Activated CD8-positive, alpha-beta memory T cell treated with anti-CD3 and anti-CD28 coated beads, Interleukin-2, amount 50 U/mL, for 24 hours (primary cell): ENCODE data around the gene THEM5.

Experiments used
- DNase-seq: peaks from one replicate; pipeline ENCODE4 v3.0.0-alpha.2; 2020; ENCODE audit errors: extremely low read depth

The THEM5 gene

DNA sequence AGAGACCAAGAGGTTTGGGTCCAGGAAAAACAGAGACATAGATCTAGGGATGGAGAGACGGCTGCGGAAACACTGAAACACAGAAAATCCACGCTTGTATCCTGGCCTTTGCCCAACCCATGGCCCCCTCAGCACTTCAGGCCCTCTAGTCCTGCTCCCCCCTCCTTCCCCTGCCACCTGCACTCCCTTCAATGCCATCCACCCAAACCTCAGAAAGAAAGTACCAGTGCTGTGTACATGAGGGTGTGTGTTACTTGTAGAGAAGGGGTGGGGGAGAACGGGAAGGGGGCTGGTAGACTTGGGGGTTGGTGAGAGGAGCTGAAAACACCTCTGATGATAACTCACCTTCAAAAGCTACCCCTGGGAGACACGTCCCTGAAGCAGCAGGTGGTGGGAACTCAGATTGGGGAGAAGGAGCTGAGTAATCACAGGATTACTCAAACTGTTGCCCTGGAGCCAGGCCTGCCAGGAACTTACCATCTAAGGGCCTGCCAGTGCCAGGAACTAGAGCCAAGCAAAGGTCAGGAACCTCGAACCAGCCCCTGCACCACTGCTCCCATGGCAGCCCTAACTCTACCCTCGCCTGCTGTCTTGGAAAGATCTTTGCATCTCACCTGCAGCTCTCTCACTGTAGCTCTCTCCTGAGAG lies 33.4 kb downstream of the THEM5 start:
- DNase-seq = no peak

DNA sequence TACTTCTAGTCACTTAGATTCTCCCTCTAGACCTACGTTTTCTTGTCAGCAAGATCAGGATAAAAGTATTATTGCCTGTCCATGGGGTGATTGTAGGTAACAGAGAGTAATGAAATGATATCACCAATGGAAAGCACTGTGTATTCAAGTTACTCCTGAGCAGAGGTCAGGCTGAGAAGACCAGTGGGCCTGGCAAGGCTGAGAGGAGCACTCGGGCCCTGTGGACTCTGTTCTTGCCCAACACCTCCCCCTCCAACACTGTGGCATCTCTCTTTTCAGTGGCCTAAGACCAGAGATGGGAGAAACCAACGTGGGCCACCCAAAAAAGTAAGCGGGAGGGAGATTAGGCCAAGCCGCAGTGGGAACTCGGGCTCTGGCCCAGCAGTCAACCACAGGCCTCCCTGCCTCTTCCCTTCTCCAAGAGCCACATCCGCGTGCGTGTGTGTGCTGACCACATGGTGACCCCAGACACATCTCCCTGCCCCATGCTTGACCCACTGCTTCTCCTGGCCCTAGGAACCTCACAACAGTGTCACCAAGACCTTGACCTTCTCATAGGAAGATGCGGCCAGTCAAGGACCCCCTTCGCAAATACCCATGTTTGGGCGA lies 34.2 kb downstream of the THEM5 start:
- no peak for DNase-seq

- DNase-seq = no peak
These were observed 36.2 kb downstream of the THEM5 start for GRCh38 chr1:151817353-151817730.

- DNase-seq = no peak
These were observed 36.8 kb downstream of the THEM5 start for GRCh38 chr1:151816548-151817352.

DNA sequence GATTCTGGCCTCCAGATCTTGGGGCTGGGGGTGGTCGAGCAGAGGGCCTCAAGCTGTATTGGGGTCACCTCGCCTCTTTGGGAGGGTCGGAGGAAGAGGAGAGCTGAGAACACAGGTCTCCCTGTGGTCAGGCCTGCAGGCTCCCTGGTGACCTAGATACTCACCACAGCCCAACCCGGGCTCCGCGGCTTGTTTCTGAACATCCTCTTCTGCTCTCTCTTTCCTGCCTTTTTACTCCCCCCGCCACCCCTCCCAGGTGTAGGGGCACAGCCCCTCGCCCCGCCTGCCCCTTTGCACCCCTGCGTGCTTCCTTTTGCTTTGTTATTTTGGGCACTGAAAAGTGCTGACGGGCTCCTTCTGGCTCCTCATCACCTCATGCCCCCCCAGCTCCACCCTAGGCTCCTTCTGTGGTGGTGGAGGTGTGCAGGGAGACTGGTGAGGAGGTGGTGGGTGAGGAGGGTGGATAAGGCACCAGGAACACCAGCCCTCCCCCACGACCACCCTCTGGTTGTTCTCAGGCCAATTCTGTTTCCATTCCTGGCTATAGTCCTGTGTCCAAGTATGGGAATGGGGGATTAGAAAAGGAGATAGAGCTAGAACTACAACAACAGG lies 37.7 kb downstream of the THEM5 start:
- no peak for DNase-seq

GRCh38 chr1:151814971-151815545 lies 38.5 kb downstream of the THEM5 start:
- DNase-seq = no peak

DNA sequence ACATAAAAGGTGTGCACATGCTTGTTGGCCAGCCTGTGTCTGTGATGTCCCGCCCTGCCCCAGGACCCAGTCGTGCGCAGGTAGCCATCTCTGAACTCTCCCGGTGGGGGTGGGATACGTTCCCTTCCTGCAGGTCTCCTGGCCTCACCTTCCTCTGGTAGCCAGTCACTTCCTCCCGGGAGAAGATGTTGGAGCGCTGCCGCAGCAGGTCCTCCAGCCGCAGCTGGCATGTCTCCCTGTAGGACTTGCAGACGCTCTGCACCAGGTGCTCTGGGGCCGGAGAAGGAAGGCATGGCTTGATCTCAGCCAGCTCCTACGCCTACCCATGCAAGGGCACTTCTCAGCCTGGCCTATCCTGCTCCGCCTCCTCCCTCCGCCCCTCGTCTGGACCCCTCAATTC lies 39.1 kb downstream of the THEM5 start:
- DNase-seq = no peak

- no peak for DNase-seq
These were observed 40.1 kb downstream of the THEM5 start for GRCh38 chr1:151813271-151813977.

DNA sequence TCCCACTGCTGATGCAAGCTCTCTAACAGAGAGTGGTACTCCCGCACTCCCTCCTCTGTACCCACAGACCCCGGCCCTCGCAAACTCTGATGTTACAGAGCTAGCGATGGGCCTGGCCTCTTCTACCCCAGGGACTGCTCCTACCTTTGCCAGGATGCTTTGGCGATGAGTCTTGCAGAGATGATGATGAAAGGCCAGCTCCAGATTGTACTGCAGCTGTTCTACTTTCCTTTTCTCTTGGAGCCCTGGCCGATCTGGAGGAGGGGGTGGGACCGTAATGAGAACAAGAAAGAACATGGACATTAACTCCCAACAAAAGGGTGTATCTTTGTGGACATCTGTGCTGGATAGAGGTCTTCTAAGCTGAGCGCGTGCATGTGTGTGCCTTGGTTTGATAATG lies 42.3 kb downstream of the THEM5 start:
- no peak for DNase-seq

GRCh38 chr1:151809985-151810556 lies 43.4 kb downstream of the THEM5 start:
- no peak for DNase-seq

DNA sequence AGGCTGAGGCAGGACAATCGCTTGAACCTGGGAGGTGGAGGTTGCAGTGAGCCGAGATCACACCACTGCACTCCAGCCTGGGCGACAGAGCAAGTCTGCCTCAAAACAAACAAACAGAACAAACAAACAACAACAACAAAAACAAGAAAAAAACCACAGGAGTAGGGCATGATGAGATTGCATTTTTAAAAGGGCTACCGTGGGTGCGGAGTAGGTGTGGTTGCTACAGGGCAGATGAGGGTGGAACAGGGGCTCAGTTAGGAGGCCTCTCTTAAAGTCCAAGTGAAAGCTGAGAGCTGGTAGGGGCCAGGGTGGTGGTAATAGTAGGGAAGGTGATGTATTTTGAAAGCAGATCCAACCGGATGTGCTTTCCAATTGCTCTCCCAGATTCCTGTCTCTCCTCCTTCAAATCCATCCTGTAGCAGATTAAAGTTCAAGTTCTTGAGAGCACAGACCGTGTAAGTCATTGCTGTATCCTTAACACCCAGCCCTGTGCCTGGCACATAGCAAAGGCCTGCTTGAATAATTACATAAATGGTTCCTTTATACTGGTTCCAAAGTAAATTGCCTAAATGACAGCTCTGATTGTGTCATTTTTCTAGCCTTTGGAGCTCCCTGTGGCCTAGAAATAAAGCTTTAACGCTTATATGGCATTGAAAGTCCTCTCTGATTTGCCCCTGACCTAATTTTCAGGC lies 44.1 kb downstream of the THEM5 start:
- DNase-seq = no peak

- DNase-seq = no peak
These were observed 45.7 kb downstream of the THEM5 start for GRCh38 chr1:151807766-151808165.

DNA sequence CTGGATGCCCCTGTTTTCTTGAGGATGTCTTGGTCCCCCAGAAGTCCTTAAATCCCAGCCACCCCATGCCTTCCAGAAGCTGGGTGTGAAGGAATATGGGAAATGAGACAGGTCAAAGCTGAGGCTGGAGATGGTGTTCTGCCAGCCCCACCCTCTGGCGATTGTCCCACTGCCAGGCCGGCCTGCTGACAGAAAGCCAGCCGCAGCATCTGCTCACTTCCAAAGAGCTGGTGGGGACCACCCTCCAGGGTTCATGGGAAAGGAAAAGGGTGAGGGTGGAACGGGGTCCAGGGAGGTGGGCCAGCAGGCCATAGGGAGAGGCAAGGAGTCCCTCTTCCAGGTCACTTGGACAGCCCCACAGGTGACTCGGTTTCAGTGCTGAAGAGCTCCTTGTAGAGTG lies 46.4 kb downstream of the THEM5 start:
- DNase-seq = no peak

DNA sequence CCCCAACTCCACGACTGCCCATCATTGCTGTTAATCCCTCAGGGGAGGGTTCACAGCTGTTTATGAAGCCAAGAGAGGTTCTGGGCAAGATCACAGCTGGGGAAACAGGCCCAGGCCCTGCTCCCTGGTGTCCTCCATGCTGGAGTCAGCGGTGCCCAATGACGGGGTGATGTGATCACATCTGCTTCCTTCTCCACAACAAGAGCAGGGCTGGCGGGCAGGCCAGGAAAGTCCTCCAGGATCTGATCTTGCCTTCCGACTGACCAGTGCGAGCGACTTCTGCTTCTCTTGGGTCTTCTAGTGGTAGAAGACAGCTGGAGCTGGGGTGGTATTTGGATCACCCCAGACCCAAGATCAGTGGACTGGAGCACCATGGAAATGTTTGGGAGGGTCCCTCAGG lies 47.3 kb downstream of the THEM5 start:
- DNase-seq = no peak

GRCh38 chr1:151805066-151805820 lies 48.3 kb downstream of the THEM5 start, which contains the start of gene LINGO4:
TSS of gene LINGO4 (minus strand) at chr1:151805419. CDS start at chr1:151802704, 2,715 bp downstream.
- no peak for DNase-seq

GRCh38 chr1:151803915-151804314 lies 49.6 kb downstream of the THEM5 start:
- DNase-seq = no peak

- DNase-seq = no peak
These were observed 50.3 kb downstream of the THEM5 start for GRCh38 chr1:151803164-151803563.

- DNase-seq = no peak
These were observed 51.1 kb downstream of the THEM5 start for GRCh38 chr1:151802372-151802771.

DNA sequence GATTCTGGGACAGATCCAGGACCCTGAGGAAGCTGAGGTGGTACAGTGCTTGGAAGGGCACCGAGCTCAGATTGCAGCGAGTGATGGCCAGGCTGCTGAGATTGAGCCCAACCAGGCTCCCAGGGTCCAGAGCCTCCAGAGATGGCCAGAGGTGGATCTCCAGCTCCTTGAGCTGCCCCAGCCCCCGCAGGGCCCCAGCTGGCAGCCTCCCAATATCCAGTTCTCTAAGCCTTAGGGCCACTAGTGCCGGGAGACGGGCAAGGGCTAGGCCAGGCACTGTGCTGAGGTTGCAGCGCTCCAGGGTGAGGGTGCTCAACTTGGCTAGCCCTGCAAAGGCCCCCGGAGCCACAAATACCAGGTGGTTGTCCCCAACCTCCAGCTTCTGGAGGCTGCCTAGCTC lies 51.7 kb downstream of the THEM5 start:
- no peak for DNase-seq

DNA sequence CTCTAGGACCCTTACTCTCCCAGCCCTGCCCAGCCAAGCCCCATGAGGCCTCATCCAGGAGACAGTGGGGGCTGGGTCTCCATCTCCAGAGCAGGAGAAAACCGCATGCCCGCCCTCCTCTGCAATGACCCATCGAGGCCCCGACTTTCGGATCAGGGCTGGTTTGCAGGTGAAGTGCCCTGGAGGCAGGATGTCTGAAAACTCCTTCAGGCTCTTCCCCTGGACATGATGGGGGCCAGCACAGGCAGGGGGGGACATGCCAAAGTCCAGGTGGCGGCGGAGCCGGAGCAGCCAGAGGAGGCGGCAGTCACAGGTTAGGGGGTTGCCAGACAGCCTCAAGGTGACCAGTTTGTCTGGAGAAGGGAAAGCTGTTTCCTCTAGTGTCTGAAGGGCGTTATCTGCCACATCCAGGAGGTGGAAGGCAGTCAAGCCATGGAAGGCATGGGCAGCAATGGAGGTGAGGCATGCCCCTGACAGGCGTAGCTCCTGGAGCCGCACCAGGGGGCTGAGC lies 52.1 kb downstream of the THEM5 start:
- no peak for DNase-seq
